Karpas-422 (cell line): Measurements from ENCODE around the gene PRIMPOL. TPM values are rescaled to one million over a fixed set of nuclear protein-coding genes. Genes with fewer than 3 reads are reported as not detected.
"Not testable (repeated sequence)": the region's sequence is repeated elsewhere in the genome, so short reads cannot be mapped to it uniquely, and the experiment has no call there.

Experiments
- DNase-seq: peaks from one replicate; pipeline ENCODE4 v3.0.0-alpha.2; 2015
- H2AFZ ChIP-seq: fragments of 200-600 bp; sonication (generic); 2 replicates; pipeline ENCODE4 v1.6.1; 2014; ENCODE audit warnings: antibody characterized with exemption, low read length, mixed read lengths
- H3K27ac ChIP-seq: fragments of 200-600 bp; sonication (generic); 2 replicates; pipeline ENCODE4 v1.5.1; 2014; ENCODE audit warnings: mild to moderate bottlenecking, low read length, moderate library complexity
- H3K27me3 ChIP-seq: fragments of 200-600 bp; sonication (generic); 2 replicates; pipeline ENCODE4 v1.6.1; 2014; ENCODE audit warnings: low read length, mixed read lengths
- H3K36me3 ChIP-seq: fragments of 200-600 bp; sonication (generic); 2 replicates; pipeline ENCODE4 v1.6.1; 2014; ENCODE audit warnings: low read length, mixed read lengths; ENCODE audit not compliant: insufficient read depth
- H3K4me1 ChIP-seq: fragments of 200-600 bp; sonication (generic); 2 replicates; pipeline ENCODE4 v1.6.1; 2014; ENCODE audit warnings: mild to moderate bottlenecking, low read length, mixed read lengths
- H3K4me2 ChIP-seq: fragments of 200-600 bp; sonication (generic); 2 replicates; pipeline ENCODE4 v1.6.1; 2014; ENCODE audit warnings: low read length, low read depth, mild to moderate bottlenecking; ENCODE audit not compliant: poor library complexity, severe bottlenecking
- H3K4me3 ChIP-seq: fragments of 200-600 bp; sonication (generic); 2 replicates; pipeline ENCODE4 v1.5.1; 2014; ENCODE audit warnings: mild to moderate bottlenecking, antibody characterized with exemption, low read length, mixed read lengths
- H3K79me2 ChIP-seq: fragments of 200-600 bp; sonication (generic); 2 replicates; pipeline ENCODE4 v1.6.1; 2014; ENCODE audit warnings: mild to moderate bottlenecking, low read length, mixed read lengths
- H3K9ac ChIP-seq: fragments of 200-600 bp; sonication (generic); 2 replicates; pipeline ENCODE4 v1.6.0; 2014; ENCODE audit warnings: low read length
- H3K9me2 ChIP-seq: fragments of 200-600 bp; sonication (generic), shearing (Covaris generic); replicated peaks from 2 replicates; pipeline ENCODE4 v1.6.0; 2014; ENCODE audit warnings: mild to moderate bottlenecking, low read length, moderate library complexity; ENCODE audit not compliant: insufficient read depth
- H3K9me3 ChIP-seq: fragments of 300-700, 200-600 bp; sonication (generic); 2 replicates; pipeline ENCODE4 v1.6.1; 2014; ENCODE audit warnings: low read length, mixed read lengths
- H4K20me1 ChIP-seq: fragments of 200-600 bp; sonication (generic); 2 replicates; pipeline ENCODE4 v1.6.1; 2014; ENCODE audit warnings: mild to moderate bottlenecking, antibody characterized with exemption, low read length, low read depth; ENCODE audit not compliant: insufficient read depth
- total RNA-seq: library from RNA; depleted of rRNA; stranded (reverse); fragments of >200 nt; shearing (Covaris generic); gene quantifications from 2 replicates; pipeline ENCODE4 v1.2.3, GENCODE V29; 2014; ENCODE audit warnings: low replicate concordance

The PRIMPOL gene
- total RNA-seq, 1 experiment from 2014 or later: 35.2 TPM

GRCh38 chr4:184652681-184653080 lies 3.1 kb downstream of the PRIMPOL start:
- H3K27me3 ChIP-seq, H4K20me1 ChIP-seq, H3K9me2 ChIP-seq, H3K4me2 ChIP-seq, H3K36me3 ChIP-seq, H3K4me3 ChIP-seq, H3K9me3 ChIP-seq, H3K9ac ChIP-seq, H3K27ac ChIP-seq, H2AFZ ChIP-seq, DNase-seq: not testable (repeated sequence)
- Histone ChIP-seq H3K79me2 (peaks cover 28% of the 10 kb centered on the region), H3K4me1 (peaks cover 22% of the 10 kb centered on the region)

- Histone ChIP-seq H3K9ac (no peak overlapping the region), H3K36me3 (no peaks in the 10 kb centered on the region), H3K4me1 (peaks cover 18% of the 10 kb centered on the region), H3K4me3 (no peak overlapping the region), H3K4me2 (no peak overlapping the region), H3K27me3 (no peaks in the 10 kb centered on the region), H3K27ac (no peak overlapping the region), H3K79me2 (peaks cover 18% of the 10 kb centered on the region), H3K9me2 (no peaks in the 10 kb centered on the region), H4K20me1 (no peaks in the 10 kb centered on the region), H3K9me3 (no peaks in the 10 kb centered on the region), H2AFZ (no peak overlapping the region)
- DNase-seq: no peak
Measured at GRCh38 chr4:184653650-184654049, 4.1 kb downstream of the PRIMPOL start.

GRCh38 chr4:184655889-184656869 lies 6.6 kb downstream of the PRIMPOL start:
- H3K27ac ChIP-seq: 0 out of 2 replicates have a peak overlapping the region, but pooled peaks have one; percentile 31
- H3K9ac ChIP-seq: no peak overlapping the region
- no peaks in the 10 kb centered on the region for H3K9me3 ChIP-seq
- DNase-seq: no peak
- no peak overlapping the region for H2AFZ ChIP-seq
- H3K79me2 ChIP-seq: no peaks in the 10 kb centered on the region
- H3K9me2 ChIP-seq: no peaks in the 10 kb centered on the region
- no peaks in the 10 kb centered on the region for H3K36me3 ChIP-seq
- no peak overlapping the region for H3K4me3 ChIP-seq
- H3K27me3 ChIP-seq: no peaks in the 10 kb centered on the region
- H3K4me2 ChIP-seq: no peak overlapping the region
- no peaks in the 10 kb centered on the region for H4K20me1 ChIP-seq
- H3K4me1 ChIP-seq: peaks cover 13% of the 10 kb centered on the region

- no peaks in the 10 kb centered on the region for H4K20me1 ChIP-seq
- no peak overlapping the region for H3K4me3 ChIP-seq
- DNase-seq: no peak
- no peaks in the 10 kb centered on the region for H3K36me3 ChIP-seq
- no peaks in the 10 kb centered on the region for H3K27me3 ChIP-seq
- H3K79me2 ChIP-seq: no peaks in the 10 kb centered on the region
- no peaks in the 10 kb centered on the region for H3K9me2 ChIP-seq
- no peaks in the 10 kb centered on the region for H3K9me3 ChIP-seq
- no peak overlapping the region for H3K9ac ChIP-seq
- no peak overlapping the region for H2AFZ ChIP-seq
- H3K4me2 ChIP-seq: no peak overlapping the region
- peaks cover 17% of the 10 kb centered on the region for H3K4me1 ChIP-seq
- H3K27ac ChIP-seq: 0 out of 2 replicates have a peak overlapping the region, but pooled peaks have one; percentile 31
Measured at GRCh38 chr4:184657144-184657543, 7.6 kb downstream of the PRIMPOL start.

GRCh38 chr4:184657820-184658219 lies 8.3 kb downstream of the PRIMPOL start:
- not testable (repeated sequence) for H3K4me3 ChIP-seq, H3K9ac ChIP-seq, DNase-seq, H3K27ac ChIP-seq, H2AFZ ChIP-seq, H3K9me3 ChIP-seq, H4K20me1 ChIP-seq, H3K9me2 ChIP-seq, H3K4me2 ChIP-seq, H3K79me2 ChIP-seq, H3K27me3 ChIP-seq, H3K36me3 ChIP-seq
- peaks cover 20% of the 10 kb centered on the region for H3K4me1 ChIP-seq

- Histone ChIP-seq H3K4me3 (no peak overlapping the region), H3K4me1 (peaks cover 20% of the 10 kb centered on the region), H3K9ac (no peak overlapping the region), H2AFZ (no peak overlapping the region), H3K9me2 (no peaks in the 10 kb centered on the region), H3K27ac (no peak overlapping the region), H4K20me1 (no peaks in the 10 kb centered on the region), H3K9me3 (no peaks in the 10 kb centered on the region), H3K27me3 (no peaks in the 10 kb centered on the region), H3K79me2 (no peaks in the 10 kb centered on the region), H3K4me2 (no peak overlapping the region), H3K36me3 (no peaks in the 10 kb centered on the region)
- DNase-seq: no peak
Measured at GRCh38 chr4:184660978-184661377, 11.4 kb downstream of the PRIMPOL start.

GRCh38 chr4:184662236-184662635 lies 12.7 kb downstream of the PRIMPOL start:
- DNase-seq: no peak
- no peaks in the 10 kb centered on the region for H3K79me2 ChIP-seq
- peaks cover 8% of the 10 kb centered on the region for H3K4me1 ChIP-seq
- H3K27me3 ChIP-seq: no peaks in the 10 kb centered on the region
- no peaks in the 10 kb centered on the region for H3K9me2 ChIP-seq
- peak overlapping the region; percentile 13; the same call in 1 of the 2 replicates for H3K27ac ChIP-seq
- H4K20me1 ChIP-seq: no peaks in the 10 kb centered on the region
- no peaks in the 10 kb centered on the region for H3K36me3 ChIP-seq
- H3K9ac ChIP-seq: no peak overlapping the region
- no peaks in the 10 kb centered on the region for H3K9me3 ChIP-seq
- H3K4me3 ChIP-seq: no peak overlapping the region
- no peak overlapping the region for H3K4me2 ChIP-seq
- no peak overlapping the region for H2AFZ ChIP-seq

- no peaks in the 10 kb centered on the region for H3K36me3 ChIP-seq
- DNase-seq: no peak
- no peaks in the 10 kb centered on the region for H3K27me3 ChIP-seq
- H2AFZ ChIP-seq: no peak overlapping the region
- H3K9me2 ChIP-seq: no peaks in the 10 kb centered on the region
- H3K79me2 ChIP-seq: no peaks in the 10 kb centered on the region
- H3K4me1 ChIP-seq: peaks cover 6% of the 10 kb centered on the region
- no peak overlapping the region for H3K4me2 ChIP-seq
- no peak overlapping the region for H3K9ac ChIP-seq
- H3K27ac ChIP-seq: no peak overlapping the region
- H4K20me1 ChIP-seq: no peaks in the 10 kb centered on the region
- H3K9me3 ChIP-seq: no peaks in the 10 kb centered on the region
- no peak overlapping the region for H3K4me3 ChIP-seq
Measured at GRCh38 chr4:184664445-184665210, 15.1 kb downstream of the PRIMPOL start.
